ENCODE data around the gene MYO15B.
"Not testable (repeated sequence)": the region's sequence is repeated elsewhere in the genome, so short reads cannot be mapped to it uniquely, and the experiment has no call there.

MYO15B gene

GRCh38 chr17:75576661-75577060 is 10.9 kb upstream of the MYO15B start:
- DNase-seq, result no peak

- peak; percentile 84 for DNase-seq
These were observed 6.4 kb upstream of the MYO15B start for GRCh38 chr17:75581121-75581725.

GRCh38 chr17:75583197-75583596 is 4.4 kb upstream of the MYO15B start:
- not testable (repeated sequence) for DNase-seq

- no peak for DNase-seq
These were observed 2.8 kb upstream of the MYO15B start for GRCh38 chr17:75584849-75585175.

GRCh38 chr17:75588596-75589011 is 1.0 kb downstream of the MYO15B start:
- DNase-seq, result no peak

- peak; percentile 98 for DNase-seq
These were observed 1.7 kb downstream of the MYO15B start for GRCh38 chr17:75589012-75589918.

GRCh38 chr17:75589919-75590303 is 2.3 kb downstream of the MYO15B start:
- no peak for DNase-seq

GRCh38 chr17:75590314-75590761 is 2.7 kb downstream of the MYO15B start:
- no peak for DNase-seq

- DNase-seq, result no peak
These were observed 3.5 kb downstream of the MYO15B start for GRCh38 chr17:75590849-75591721.

- DNase-seq, result no peak
These were observed 4.2 kb downstream of the MYO15B start for GRCh38 chr17:75591722-75592302.

- DNase-seq, result no peak
These were observed 4.9 kb downstream of the MYO15B start for GRCh38 chr17:75592348-75593020.

- DNase-seq, result not testable (repeated sequence)
These were observed 5.8 kb downstream of the MYO15B start for GRCh38 chr17:75593430-75593829.

- DNase-seq, result no peak
These were observed 7.1 kb downstream of the MYO15B start for GRCh38 chr17:75594499-75595283.

- no peak for DNase-seq
These were observed 7.8 kb downstream of the MYO15B start for GRCh38 chr17:75595284-75595919.

GRCh38 chr17:75595920-75596313 is 8.3 kb downstream of the MYO15B start:
- no peak for DNase-seq

- DNase-seq, result no peak
These were observed 8.9 kb downstream of the MYO15B start for GRCh38 chr17:75596320-75597087.

GRCh38 chr17:75601057-75601987 is 13.7 kb downstream of the MYO15B start:
- peak; percentile 86 to 90 for DNase-seq

- DNase-seq, result no peak
These were observed 15.0 kb downstream of the MYO15B start for GRCh38 chr17:75602644-75603043.

GRCh38 chr17:75603123-75603522 is 15.5 kb downstream of the MYO15B start:
- no peak for DNase-seq

Data from Kasumi-1 (cell line).